Mesothelial cell of epicardium (in vitro differentiated cells): ENCODE results near the gene FGGY. TPM values are rescaled to one million over a fixed set of nuclear protein-coding genes. Genes with fewer than 3 reads are reported as not detected.

Experiments used
- DNase-seq, 2 experiments: peaks; one replicate each; pipeline ENCODE4 v3.0.0; 2021; ENCODE audit warnings: low spot score in 2 of 2; ENCODE audit not compliant: unreplicated experiment in 2 of 2
- H3K27ac Mint-ChIP-seq: 2 replicates; pipeline ENCODE4 v1.8.0; 2021; ENCODE audit warnings: mixed read lengths
- H3K27me3 Mint-ChIP-seq: 2 replicates; pipeline ENCODE4 v1.8.0; 2021; ENCODE audit warnings: low read depth, mixed read lengths
- H3K36me3 Mint-ChIP-seq: 2 replicates; pipeline ENCODE4 v1.8.0; 2021; ENCODE audit warnings: mixed read lengths
- H3K4me1 Mint-ChIP-seq: 2 replicates; pipeline ENCODE4 v1.8.0; 2021; ENCODE audit warnings: mixed read lengths
- H3K4me3 Mint-ChIP-seq: 2 replicates; pipeline ENCODE4 v1.8.0; 2021; ENCODE audit warnings: mild to moderate bottlenecking, moderate library complexity, mixed read lengths
- H3K9me3 Mint-ChIP-seq: 2 replicates; pipeline ENCODE4 v1.8.0; 2021; ENCODE audit warnings: mixed read lengths
- CTCF ChIP-seq: fragments of 200-600 bp; sonication (generic); IDR thresholded peaks from one replicate; pipeline ENCODE4 v1.5.0; 2021; ENCODE audit warnings: antibody characterized with exemption; ENCODE audit not compliant: unreplicated experiment
- total RNA-seq: library from RNA; stranded (reverse); gene quantifications from 3 replicates; pipeline ENCODE4 v1.2.1, GENCODE V29; 2021

The FGGY gene
- total RNA-seq, 1 donor from 2014 or later: 21.8 TPM

- H3K4me3 Mint-ChIP-seq: no peak overlapping the region
- DNase-seq: no peak
- no peaks in the 10 kb centered on the region for H3K27me3 Mint-ChIP-seq
- no peak for TF ChIP-seq CTCF
- no peaks in the 10 kb centered on the region for H3K36me3 Mint-ChIP-seq
- H3K27ac Mint-ChIP-seq: peak overlapping the region; percentile 2
- H3K9me3 Mint-ChIP-seq: no peaks in the 10 kb centered on the region
- H3K4me1 Mint-ChIP-seq: peaks cover 73% of the 10 kb centered on the region
Observed at GRCh38 chr1:59701376-59701775, 404.5 kb downstream of the FGGY start.

- Mint-ChIP-seq H3K27ac (peak overlapping the region; percentile 74), H3K9me3 (no peaks in the 10 kb centered on the region), H3K4me1 (peaks cover 70% of the 10 kb centered on the region), H3K4me3 (no peak overlapping the region), H3K27me3 (no peaks in the 10 kb centered on the region), H3K36me3 (no peaks in the 10 kb centered on the region)
- no peak for DNase-seq
- TF ChIP-seq CTCF: no peak
Observed at GRCh38 chr1:59703226-59703917, 406.5 kb downstream of the FGGY start.

DNA sequence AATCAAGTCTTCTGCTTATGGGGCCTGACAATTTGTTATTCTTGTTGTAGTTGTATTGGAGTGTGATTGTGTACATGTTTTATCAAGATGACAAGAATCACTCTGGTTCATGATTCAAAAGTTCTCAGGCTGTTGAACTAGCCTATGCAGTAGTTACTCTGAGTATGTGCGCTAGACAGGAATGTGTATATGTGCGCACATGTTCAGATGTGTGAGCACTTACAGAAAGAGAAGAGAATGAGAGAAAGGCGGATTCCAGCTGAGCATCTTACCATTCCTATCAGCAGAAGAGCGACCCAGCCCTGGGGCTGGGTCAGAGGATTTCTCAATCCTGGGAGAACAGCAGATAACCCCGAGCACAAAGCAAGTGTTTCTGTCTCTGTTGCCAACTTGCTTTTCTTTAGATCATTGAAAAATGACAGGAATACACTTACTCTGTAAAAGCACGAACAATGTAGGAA, 407.1 kb downstream of the FGGY start:
- H3K4me3 Mint-ChIP-seq: no peak overlapping the region
- no peak for TF ChIP-seq CTCF
- H3K9me3 Mint-ChIP-seq: no peaks in the 10 kb centered on the region
- H3K27ac Mint-ChIP-seq: peak overlapping the region; percentile 74
- peaks cover 64% of the 10 kb centered on the region for H3K4me1 Mint-ChIP-seq
- peaks cover under 1% of the 10 kb centered on the region for H3K36me3 Mint-ChIP-seq
- no peaks in the 10 kb centered on the region for H3K27me3 Mint-ChIP-seq
- no peak for DNase-seq

DNA sequence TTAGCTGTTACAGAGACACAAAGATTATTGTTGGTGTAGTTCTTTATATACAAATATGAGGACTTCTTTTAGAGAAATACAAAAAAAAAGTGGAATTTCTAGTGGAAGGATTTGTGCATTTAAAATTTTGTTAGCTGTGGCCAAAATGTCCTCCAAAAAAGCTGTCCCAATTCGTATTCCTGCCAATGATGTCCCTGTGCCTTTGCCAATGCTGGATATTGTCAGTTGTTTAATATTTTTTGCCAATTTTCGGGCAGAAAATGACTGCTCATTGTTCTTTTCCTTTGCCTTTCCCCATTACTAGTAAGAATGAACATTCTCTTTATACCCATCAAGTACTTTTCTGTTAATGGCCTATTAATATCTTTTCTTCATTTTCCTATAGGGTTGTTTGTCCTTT, 407.8 kb downstream of the FGGY start:
- Mint-ChIP-seq H3K4me1 (peaks cover 58% of the 10 kb centered on the region), H3K27ac (peak overlapping the region; percentile 86), H3K27me3 (no peaks in the 10 kb centered on the region), H3K4me3 (no peak overlapping the region), H3K9me3 (no peaks in the 10 kb centered on the region), H3K36me3 (peaks cover 6% of the 10 kb centered on the region)
- TF ChIP-seq CTCF: no peak
- DNase-seq: no peak

DNA sequence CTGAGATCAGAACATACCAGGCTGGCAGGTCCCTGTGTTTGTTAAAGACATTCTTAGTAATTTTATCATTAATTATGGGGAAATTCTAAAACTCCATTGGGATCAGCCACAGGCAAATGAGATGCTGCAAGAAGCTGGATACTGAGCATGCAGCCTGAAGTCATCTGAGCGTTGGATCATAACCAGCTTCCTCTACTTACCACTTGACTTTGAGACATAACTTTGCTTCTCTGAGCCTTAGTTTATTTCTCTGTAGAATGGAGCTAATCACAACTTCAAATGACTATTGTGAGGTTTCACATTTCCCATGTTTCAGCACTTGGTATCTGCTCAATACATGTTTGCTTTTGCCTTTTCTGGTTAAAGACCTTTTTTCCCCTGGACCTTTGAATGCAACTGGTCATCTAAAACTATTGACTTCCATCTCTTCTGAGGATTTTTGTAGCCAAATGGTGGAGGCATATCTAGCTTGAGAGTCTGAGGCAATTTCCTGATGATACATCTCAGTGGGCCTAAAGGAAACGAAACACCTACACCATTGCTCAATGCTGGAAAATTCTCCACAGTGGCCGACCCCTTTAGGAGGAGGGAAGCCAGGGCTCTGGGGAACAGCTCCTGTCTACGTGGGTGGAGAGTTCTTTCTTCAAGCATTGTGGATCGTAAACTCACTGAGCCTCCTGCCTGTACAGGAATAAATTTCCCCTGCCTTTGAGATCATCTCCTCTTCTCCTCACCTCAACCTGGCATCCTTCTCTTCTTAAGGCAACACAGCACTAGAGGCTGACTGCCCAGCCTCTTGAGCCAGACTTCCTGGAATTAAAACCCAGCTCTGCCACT, 408.8 kb downstream of the FGGY start:
- Mint-ChIP-seq H3K27me3 (no peaks in the 10 kb centered on the region), H3K36me3 (peaks cover 12% of the 10 kb centered on the region), H3K9me3 (peaks cover 3% of the 10 kb centered on the region), H3K4me3 (no peak overlapping the region), H3K4me1 (peaks cover 50% of the 10 kb centered on the region), H3K27ac (peak overlapping the region; percentile 86)
- no peak for DNase-seq
- no peak for TF ChIP-seq CTCF
